IMR-90 (cell line): ENCODE data around the gene SPATA13. TPM values are rescaled to one million over a fixed set of nuclear protein-coding genes. Genes with fewer than 3 reads are reported as not detected.

Experiments
- ATAC-seq: fragments of 200-7000 bp; cut with Tn5 transposase; 2 replicates; pipeline ENCODE4 v1.9.1; 2020; ENCODE audit warnings: low read depth, mild to moderate bottlenecking, moderate library complexity
- BruUV-seq: library from RNA; stranded (reverse); fragments of 400-500 nt; replicated peaks from 2 replicates; lab custom pipeline; 2021; lab: Mats Ljungman, UMichigan
- CTCF ChIA-PET: fragments of 300-600 bp; formaldehyde crosslinking; extraction: SDS; loops from one replicate; lab custom pipeline; 2021; ENCODE audit warnings: antibody characterized with exemption; lab: Yijun Ruan, JAX
- POLR2A ChIA-PET: fragments of 300-600 bp; sonication (Branson Sonifier 250); formaldehyde crosslinking; loops from one replicate; lab custom pipeline; 2022; ENCODE audit warnings: antibody characterized with exemption; ENCODE audit not compliant: unreplicated experiment; lab: Charles Lee
- DNase-seq: peaks from one replicate; pipeline ENCODE4 v3.0.0; 2013
- H2AFZ ChIP-seq: replicated peaks from 2 replicates; pipeline ENCODE3; 2013; ENCODE audit warnings: low read length, mild to moderate bottlenecking; ENCODE audit not compliant: poor library complexity
- H2AK5ac ChIP-seq: 2 replicates; pipeline ENCODE4 v1.6.1; 2013; ENCODE audit warnings: low read depth, low read length, inconsistent platforms
- H2AK9ac ChIP-seq: replicated peaks from 2 replicates; pipeline ENCODE3; 2013; ENCODE audit warnings: mild to moderate bottlenecking, low read depth, low read length, moderate library complexity; ENCODE audit not compliant: poor library complexity
- H2BK120ac ChIP-seq: 2 replicates; pipeline ENCODE4 v1.6.1; 2013; ENCODE audit warnings: low read depth, low read length, inconsistent platforms
- H2BK15ac ChIP-seq: 3 replicates; pipeline ENCODE4 v1.6.1; 2013; ENCODE audit warnings: low read depth, low read length, inconsistent platforms
- H2BK20ac ChIP-seq: 2 replicates; pipeline ENCODE4 v1.6.1; 2013; ENCODE audit warnings: low read depth, mild to moderate bottlenecking, inconsistent platforms, low read length, moderate library complexity
- H2BK5ac ChIP-seq: 2 replicates; pipeline ENCODE4 v1.6.1; 2013; ENCODE audit warnings: mild to moderate bottlenecking, low read depth, low read length, inconsistent platforms; ENCODE audit not compliant: poor library complexity, severe bottlenecking
- H3K14ac ChIP-seq: replicated peaks from 2 replicates; pipeline ENCODE4 v1.6.1; 2013; ENCODE audit warnings: low read depth, low read length, inconsistent platforms
- H3K18ac ChIP-seq: 2 replicates; pipeline ENCODE4 v1.6.1; 2013; ENCODE audit warnings: low read depth, low read length, control low read depth
- H3K23ac ChIP-seq: 2 replicates; pipeline ENCODE4 v1.6.1; 2013; ENCODE audit warnings: low read depth, low read length, inconsistent platforms
- H3K27ac ChIP-seq: 2 replicates; pipeline ENCODE4 v1.5.1; 2013; ENCODE audit warnings: mild to moderate bottlenecking, control low read depth, low read length; ENCODE audit not compliant: insufficient read depth
- H3K27me3 ChIP-seq: 2 replicates; pipeline ENCODE4 v1.6.1; 2013; ENCODE audit warnings: low read length; ENCODE audit not compliant: control insufficient read depth, insufficient read depth
- H3K36me3 ChIP-seq: 2 replicates; pipeline ENCODE4 v1.6.1; 2013; ENCODE audit warnings: low read length, mixed read lengths; ENCODE audit not compliant: control insufficient read depth, insufficient read depth
- H3K4ac ChIP-seq: 2 replicates; pipeline ENCODE4 v1.6.1; 2013; ENCODE audit warnings: low read depth, low read length, inconsistent platforms
- H3K4me1 ChIP-seq: 2 replicates; pipeline ENCODE4 v1.6.1; 2013; ENCODE audit warnings: low read length, mixed read lengths; ENCODE audit not compliant: control insufficient read depth, insufficient read depth
- H3K4me2 ChIP-seq: 2 replicates; pipeline ENCODE4 v1.6.1; 2013; ENCODE audit warnings: low read depth, mild to moderate bottlenecking, control low read depth, low read length, moderate library complexity
- H3K4me3 ChIP-seq: 2 replicates; pipeline ENCODE4 v1.5.1; 2013; ENCODE audit warnings: low read depth, mild to moderate bottlenecking, control low read depth, low read length, moderate library complexity; ENCODE audit not compliant: insufficient read depth
- H3K56ac ChIP-seq: 2 replicates; pipeline ENCODE4 v1.6.1; 2013; ENCODE audit warnings: low read length, inconsistent platforms; ENCODE audit not compliant: insufficient read depth; ENCODE audit errors: extremely low read depth
- H3K79me1 ChIP-seq, 2 experiments: 2 replicates each; pipeline ENCODE4 v1.6.1; 2013; ENCODE audit warnings: low read length in 2 of 2, inconsistent platforms in 1 of 2, low read depth in 1 of 2
- H3K9ac ChIP-seq: 2 replicates; pipeline ENCODE4 v1.6.1; 2013; ENCODE audit warnings: low read depth, low read length, control low read depth
- H3K9me1 ChIP-seq: 2 replicates; pipeline ENCODE4 v1.6.1; 2013; ENCODE audit warnings: low read length, inconsistent platforms; ENCODE audit not compliant: insufficient read depth
- H3K9me3 ChIP-seq: 2 replicates; pipeline ENCODE4 v1.6.1; 2013; ENCODE audit warnings: low read length; ENCODE audit not compliant: control insufficient read depth, insufficient read depth
- H4K20me1 ChIP-seq: 2 replicates; pipeline ENCODE4 v1.6.1; 2013; ENCODE audit warnings: low read length, inconsistent platforms; ENCODE audit not compliant: insufficient read depth
- H4K5ac ChIP-seq: 2 replicates; pipeline ENCODE4 v1.6.1; 2013; ENCODE audit warnings: mild to moderate bottlenecking, low read depth, low read length, control low read depth
- H4K8ac ChIP-seq, 2 experiments: 2 replicates each; pipeline ENCODE4 v1.6.1; 2013; ENCODE audit warnings: low read depth in 2 of 2, low read length in 2 of 2, control low read depth in 1 of 2, inconsistent platforms in 1 of 2
- H4K91ac ChIP-seq: 2 replicates; pipeline ENCODE4 v1.6.1; 2013; ENCODE audit warnings: low read depth, low read length, inconsistent platforms; ENCODE audit not compliant: insufficient read depth
- BHLHE40 ChIP-seq: fragments of 150-350 bp; IDR thresholded peaks from 2 replicates; pipeline ENCODE4 v1.6.1; 2016; ENCODE audit warnings: mild to moderate bottlenecking, low read depth, low read length
- RAD21 ChIP-seq: IDR thresholded peaks from 2 replicates; pipeline ENCODE4 v1.6.1; 2012; ENCODE audit warnings: low read length, improper control_type of control experiment
- RFX5 ChIP-seq: IDR thresholded peaks from 2 replicates; pipeline ENCODE4 v1.8.0; 2012; ENCODE audit warnings: low read depth, mild to moderate bottlenecking, low read length, moderate library complexity
- USF2 ChIP-seq: fragments of 150-350 bp; IDR thresholded peaks from 2 replicates; pipeline ENCODE4 v1.6.1; 2017; ENCODE audit warnings: mild to moderate bottlenecking, antibody characterized with exemption, low read length, low read depth
- WGBS, 2 experiments: methylation state at CpG; one replicate each; pipeline versions ENCODE4 v1.1.5 to v1.1.7; 2013; ENCODE audit warnings: missing lambda C conversion rate in 2 of 2; ENCODE audit not compliant: insufficient read length in 1 of 2; ENCODE audit errors: extremely low coverage in 2 of 2; 5-methylcytosine and 5-hydroxymethylcytosine counted together
- dilution Hi-C: fragments of 300-500 bp; cut with HindIII; formaldehyde crosslinking; loops from one replicate; pipeline ENCODE4 v1.14.3; 2018; ENCODE audit warnings: low sequenced_read_pairs; ENCODE audit not compliant: unreplicated experiment
- in situ Hi-C: fragments of 300-500 bp; cut with MboI; formaldehyde crosslinking; loops from 3 replicates; pipeline ENCODE4 v1.14.3; 2019; ENCODE audit warnings: low sequenced_read_pairs, inconsistent platforms, mixed read lengths
- intact Hi-C: fragments of 100-400 bp; cut with micrococcal nuclease; formaldehyde crosslinking; loops from 2 replicates; pipeline ENCODE4 v1.10.0; 2022
- polyA plus RNA-seq, 3 experiments: library from polyadenylated mRNA; depleted of rRNA; stranded (reverse); fragments of >200 nt; gene quantifications; 2 replicates each; pipeline ENCODE4 v1.2.3, GENCODE V29; 2012; ENCODE audit warnings: low replicate concordance in 1 of 3
- total RNA-seq: library from RNA; depleted of rRNA; stranded (reverse); fragments of >200 nt; gene quantifications from 2 replicates; pipeline ENCODE4 v1.2.3, GENCODE V29; 2012

Gene SPATA13
- total and polyA plus RNA-seq, 2 of the 4 experiments (the other 2 are of a cell fraction): 10.5 to 12.5 TPM

DNA sequence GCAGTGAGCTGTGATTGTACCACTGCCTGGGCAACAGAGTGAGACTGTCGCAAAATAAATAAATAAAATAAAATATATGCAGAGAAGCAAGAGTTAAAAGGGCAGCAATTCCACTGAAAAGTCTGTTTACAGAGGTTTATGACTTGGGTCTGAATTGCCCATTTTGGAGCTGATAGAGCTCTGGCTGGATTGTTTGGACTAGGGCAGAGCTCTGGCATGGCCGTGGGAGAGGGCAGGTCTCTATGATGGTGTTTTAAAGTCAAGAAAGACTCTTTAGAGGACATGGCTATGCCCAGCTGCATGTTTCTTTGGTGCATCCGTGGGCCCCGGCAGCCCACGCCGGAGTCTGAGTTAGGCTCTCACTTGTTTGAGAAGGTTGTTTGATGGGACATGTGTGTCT, 84.3 kb downstream of the SPATA13 start:
- Histone ChIP-seq H3K4me3 (no peak overlapping the region), H4K8ac (no peak overlapping the region), H3K27ac (no peak overlapping the region), H3K36me3 (peaks cover 2% of the 10 kb centered on the region; the same call in 1 of the 2 replicates), H4K20me1 (peaks cover 24% of the 10 kb centered on the region), H3K4me2 (no peak overlapping the region), H3K18ac (no peak overlapping the region), H2BK15ac (no peak overlapping the region), H3K4me1 (no peaks in the 10 kb centered on the region; the same call in 1 of the 2 replicates), H2AK5ac (no peak overlapping the region), H3K9me1 (peaks cover 12% of the 10 kb centered on the region), H2BK120ac (no peak overlapping the region), H3K14ac (no peak overlapping the region), H2BK5ac (no peak overlapping the region), H3K9ac (no peak overlapping the region), H3K79me1 (peaks cover 34 to 59% of the 10 kb centered on the region in 2 experiments), H2AFZ (no peak overlapping the region), H2BK20ac (no peak overlapping the region), H3K23ac (no peak overlapping the region), H3K9me3 (no peaks in the 10 kb centered on the region; the same call in 1 of the 2 replicates), H3K27me3 (no peaks in the 10 kb centered on the region), H3K56ac (no peak overlapping the region), H4K5ac (no peak overlapping the region), H2AK9ac (no peak overlapping the region), H3K4ac (no peak overlapping the region), H4K91ac (no peak overlapping the region)
- intact Hi-C loops: no loop called here
- no CpG with 5 or more reads among the region's 6 CpGs for WGBS, 2 experiments
- CTCF ChIA-PET: interaction anchor here (0.9 to 1.0 kb wide), 2 partner anchors 11 to 13 kb away, joined by 3 read pairs; no protein-coding TSS in a partner anchor
- POLR2A ChIA-PET: no interaction called here
- no peak; the same call in 1 of the 2 replicates for ATAC-seq
- in situ Hi-C loops: no loop called here
- no TSS peak for BruUV-seq
- dilution Hi-C loops: no loop called here
- TF ChIP-seq RAD21 (no peak), RFX5 (no peak), USF2 (no peak), BHLHE40 (no peak)
- DNase-seq: no peak
